HG03565 (cell line): ENCODE measurements around the gene UQCC5.

Experiments used
- ATAC-seq: cut with Tn5 transposase; IDR thresholded peaks from one replicate; pipeline ENCODE4 v1.9.1; 2021; ENCODE audit warnings: mild to moderate bottlenecking, moderate library complexity; ENCODE audit not compliant: unreplicated experiment

The UQCC5 gene

GRCh38 chr3:52558436-52558835 is 22.0 kb downstream of the UQCC5 start:
- no peak for ATAC-seq

- no peak for ATAC-seq
Measured at GRCh38 chr3:52561028-52561747, 24.8 kb downstream of the UQCC5 start.

DNA sequence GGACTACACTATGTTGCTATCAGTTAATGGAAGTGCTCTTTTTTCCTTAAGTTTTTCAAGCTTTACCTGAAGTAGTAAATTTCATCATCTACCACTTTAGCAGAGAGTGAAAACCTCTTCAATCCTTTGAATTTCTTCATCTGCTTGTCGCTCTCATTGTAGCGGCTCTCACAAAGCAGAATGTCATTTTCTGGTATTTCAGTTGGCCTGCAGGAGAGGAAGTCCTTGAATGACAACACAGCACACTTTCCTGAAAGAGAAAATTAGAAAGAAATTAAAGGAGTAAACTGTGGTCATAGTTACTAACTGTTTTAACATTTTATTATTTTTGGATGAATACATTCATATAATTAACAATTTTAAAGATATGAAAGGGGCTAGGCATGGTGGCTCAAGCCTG is 27.6 kb downstream of the UQCC5 start:
- ATAC-seq = no peak

DNA sequence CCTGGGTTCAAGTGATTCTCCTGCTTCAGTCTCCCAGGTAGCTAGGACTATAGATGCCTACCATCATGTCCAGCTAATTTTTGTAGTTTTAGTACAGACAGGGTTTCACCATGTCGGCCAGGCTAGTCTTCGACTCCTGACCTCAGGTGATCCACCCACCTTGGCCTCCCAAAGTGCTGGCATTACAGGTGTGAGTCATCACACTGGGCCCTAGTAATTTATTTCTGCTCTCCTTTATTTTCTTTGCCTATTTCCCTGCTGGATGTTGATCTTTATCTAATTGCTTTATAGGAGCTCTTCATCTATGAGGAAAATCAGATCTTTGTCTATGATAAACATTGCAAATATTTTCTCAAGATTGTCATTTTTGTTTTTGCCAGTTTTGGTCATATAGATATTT is 31.7 kb downstream of the UQCC5 start:
- ATAC-seq = no peak

- no peak for ATAC-seq
Measured at GRCh38 chr3:52570076-52570475, 33.7 kb downstream of the UQCC5 start.

- ATAC-seq = no peak
Measured at GRCh38 chr3:52572221-52572620, 35.8 kb downstream of the UQCC5 start.

DNA sequence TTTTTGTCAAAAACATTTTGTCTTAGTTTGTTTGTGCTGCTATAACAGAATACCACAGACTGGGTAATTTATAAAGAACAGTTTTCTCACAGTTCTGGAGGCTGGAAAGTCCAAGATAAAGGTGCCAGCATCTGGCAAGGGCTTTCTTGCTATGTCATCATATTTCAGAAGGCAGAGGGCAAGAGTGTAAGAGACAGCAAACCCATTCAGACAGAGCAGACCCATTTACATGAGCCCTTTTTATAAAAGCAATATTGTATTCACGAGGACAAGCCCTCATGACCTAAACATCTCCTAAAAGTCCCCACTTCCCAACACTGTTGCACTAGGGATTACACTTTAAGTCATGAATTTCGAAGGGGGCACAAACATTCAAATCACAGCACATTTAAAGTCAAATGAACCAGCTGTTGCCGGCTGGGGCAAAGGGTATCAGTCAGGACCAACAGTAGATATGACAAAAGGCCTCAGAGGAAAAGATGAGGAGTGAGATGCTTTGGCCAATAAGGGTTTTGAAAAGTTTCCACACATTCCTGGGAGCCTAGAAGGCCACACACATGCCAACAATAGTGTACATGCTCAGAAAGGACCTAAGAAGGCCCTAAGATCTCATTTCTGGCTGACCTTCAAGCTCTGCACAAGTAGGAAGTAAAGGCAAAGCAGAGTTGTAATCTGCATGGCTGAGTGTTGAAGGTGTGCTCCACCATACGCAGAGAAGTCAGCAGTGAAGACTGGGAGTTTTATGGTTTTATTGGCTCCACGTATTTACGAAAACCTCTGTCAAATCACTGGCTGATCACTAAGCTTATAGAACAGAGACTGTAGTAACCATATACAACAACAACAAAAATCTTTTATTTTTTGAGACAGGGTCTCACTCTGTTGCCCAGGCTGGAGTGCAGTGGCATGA is 37.9 kb downstream of the UQCC5 start:
- no peak for ATAC-seq
